GM12874 (cell line): ENCODE results near the gene LMO1.

Experiments
- CTCF ChIP-seq: IDR thresholded peaks from 2 replicates; pipeline ENCODE4 v1.5.1; 2011; ENCODE audit warnings: low read depth, mild to moderate bottlenecking, control low read depth, low read length, moderate library complexity; ENCODE audit not compliant: insufficient read depth

LMO1 gene

GRCh38 chr11:8203414-8203715 is 60.3 kb downstream of the LMO1 start:
- no peak for TF ChIP-seq CTCF

GRCh38 chr11:8202516-8203413 is 60.9 kb downstream of the LMO1 start:
- no peak for TF ChIP-seq CTCF

GRCh38 chr11:8201644-8202365 is 61.9 kb downstream of the LMO1 start:
- no peak for TF ChIP-seq CTCF

- TF ChIP-seq CTCF = no peak
Measured at GRCh38 chr11:8199676-8200075, 64.0 kb downstream of the LMO1 start.

- TF ChIP-seq CTCF = no peak
Measured at GRCh38 chr11:8196749-8197148, 66.9 kb downstream of the LMO1 start.

GRCh38 chr11:8194956-8195355 is 68.7 kb downstream of the LMO1 start:
- TF ChIP-seq CTCF = no peak

GRCh38 chr11:8192896-8193209 is 70.8 kb downstream of the LMO1 start:
- no peak for TF ChIP-seq CTCF
